ENCODE results near the gene SH3GL2.

DNA sequence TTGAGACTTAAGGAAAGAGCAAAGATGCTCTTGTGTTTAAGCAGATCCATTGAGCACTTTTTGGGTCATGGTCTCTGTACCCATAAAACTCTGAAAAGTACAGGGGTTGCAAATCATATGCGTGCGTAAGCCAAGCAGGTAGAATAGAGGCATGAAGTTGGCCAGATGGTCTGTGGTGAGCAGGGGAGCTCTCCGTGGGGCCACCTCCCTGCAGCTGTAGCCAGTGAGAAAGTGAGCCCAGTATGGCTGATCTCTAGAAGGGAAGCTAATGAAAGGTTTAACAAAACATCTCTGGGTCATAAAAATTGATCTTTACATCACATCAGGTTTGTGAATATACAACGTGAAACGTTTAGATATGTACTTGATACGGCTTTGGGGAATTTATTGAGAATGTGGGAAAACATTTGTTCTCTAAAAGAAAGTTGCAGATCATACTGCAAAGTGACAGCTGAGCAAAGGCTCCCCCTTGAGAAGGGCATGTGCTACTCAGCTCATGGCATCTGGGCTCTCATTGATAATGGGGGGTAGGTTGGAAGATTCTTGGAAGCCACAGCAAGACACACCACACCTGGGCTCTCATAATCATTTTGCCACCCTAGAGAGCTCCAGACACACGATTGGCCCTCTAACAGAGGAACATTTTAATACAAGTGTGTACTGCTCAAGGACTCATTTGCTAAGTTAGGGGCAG is 30.6 kb downstream of the SH3GL2 start:
- TF ChIP-seq, protein P1, sequence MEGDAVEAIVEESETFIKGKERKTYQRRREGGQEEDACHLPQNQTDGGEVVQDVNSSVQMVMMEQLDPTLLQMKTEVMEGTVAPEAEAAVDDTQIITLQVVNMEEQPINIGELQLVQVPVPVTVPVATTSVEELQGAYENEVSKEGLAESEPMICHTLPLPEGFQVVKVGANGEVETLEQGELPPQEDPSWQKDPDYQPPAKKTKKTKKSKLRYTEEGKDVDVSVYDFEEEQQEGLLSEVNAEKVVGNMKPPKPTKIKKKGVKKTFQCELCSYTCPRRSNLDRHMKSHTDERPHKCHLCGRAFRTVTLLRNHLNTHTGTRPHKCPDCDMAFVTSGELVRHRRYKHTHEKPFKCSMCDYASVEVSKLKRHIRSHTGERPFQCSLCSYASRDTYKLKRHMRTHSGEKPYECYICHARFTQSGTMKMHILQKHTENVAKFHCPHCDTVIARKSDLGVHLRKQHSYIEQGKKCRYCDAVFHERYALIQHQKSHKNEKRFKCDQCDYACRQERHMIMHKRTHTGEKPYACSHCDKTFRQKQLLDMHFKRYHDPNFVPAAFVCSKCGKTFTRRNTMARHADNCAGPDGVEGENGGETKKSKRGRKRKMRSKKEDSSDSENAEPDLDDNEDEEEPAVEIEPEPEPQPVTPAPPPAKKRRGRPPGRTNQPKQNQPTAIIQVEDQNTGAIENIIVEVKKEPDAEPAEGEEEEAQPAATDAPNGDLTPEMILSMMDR (IDR thresholded peaks at IDR 0.05) = no peak
- no peak for TF ChIP-seq POLR2AphosphoS5 (IDR thresholded peaks at IDR 0.05)
